OCI-M2 (cell line): Measurements from ENCODE around the gene CDH24.

ENCODE experiments used
- DNase-seq: peaks from one replicate; lab custom pipeline; 2025; ENCODE audit not compliant: unreplicated experiment; lab: John Stamatoyannopoulos, UW

Gene CDH24

GRCh38 chr14:23091294-23092225, 34.2 kb upstream of the CDH24 start:
- no peak for DNase-seq

DNA sequence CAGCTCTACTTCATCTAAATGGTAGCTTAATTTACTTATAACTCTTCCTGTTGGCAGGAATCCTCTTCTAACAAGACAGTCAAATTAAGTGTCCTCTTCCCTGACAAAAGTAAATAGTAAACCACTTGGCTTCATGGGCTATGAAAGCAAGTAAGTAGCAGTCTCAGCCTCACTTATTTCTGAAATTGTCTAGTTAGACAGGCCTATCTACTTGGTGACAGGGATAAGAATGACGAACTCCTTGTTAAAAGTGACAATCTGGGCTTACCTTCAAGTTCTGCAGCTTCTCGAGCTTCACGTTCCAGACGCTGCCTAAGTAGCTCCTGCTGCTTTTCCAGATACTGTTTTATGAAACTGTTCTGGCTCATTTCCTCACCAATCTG, 32.9 kb upstream of the CDH24 start:
- DNase-seq = no peak

GRCh38 chr14:23089498-23090253, 32.4 kb upstream of the CDH24 start:
- no peak for DNase-seq

- no peak for DNase-seq
These were observed 29.2 kb upstream of the CDH24 start for GRCh38 chr14:23086565-23086964.

GRCh38 chr14:23085458-23085857, 28.1 kb upstream of the CDH24 start:
- DNase-seq = no peak

GRCh38 chr14:23080474-23080873, 23.2 kb upstream of the CDH24 start:
- DNase-seq = no peak

GRCh38 chr14:23079716-23080115, 22.4 kb upstream of the CDH24 start:
- DNase-seq = no peak

- DNase-seq = no peak
These were observed 21.4 kb upstream of the CDH24 start for GRCh38 chr14:23078692-23079116.

DNA sequence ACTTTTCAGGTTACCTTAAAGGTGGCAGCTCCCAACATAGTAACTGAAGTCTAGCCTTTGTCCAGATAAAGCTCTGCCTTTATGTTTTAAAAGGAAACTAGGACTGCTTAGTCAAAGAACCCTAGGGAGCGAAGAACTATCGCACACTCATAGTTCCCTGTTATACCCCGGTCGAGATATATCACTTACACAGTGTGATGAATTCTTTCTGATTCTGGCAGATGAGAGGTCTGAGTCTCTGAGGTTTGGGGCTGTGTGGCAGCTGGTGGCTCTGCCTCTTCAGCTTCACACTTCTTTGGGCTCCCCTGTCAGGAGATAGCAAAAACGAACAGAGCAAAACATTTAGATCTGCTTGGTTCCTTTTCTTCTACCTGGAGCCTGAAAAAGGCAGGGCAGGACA, 20.6 kb upstream of the CDH24 start:
- DNase-seq = no peak

DNA sequence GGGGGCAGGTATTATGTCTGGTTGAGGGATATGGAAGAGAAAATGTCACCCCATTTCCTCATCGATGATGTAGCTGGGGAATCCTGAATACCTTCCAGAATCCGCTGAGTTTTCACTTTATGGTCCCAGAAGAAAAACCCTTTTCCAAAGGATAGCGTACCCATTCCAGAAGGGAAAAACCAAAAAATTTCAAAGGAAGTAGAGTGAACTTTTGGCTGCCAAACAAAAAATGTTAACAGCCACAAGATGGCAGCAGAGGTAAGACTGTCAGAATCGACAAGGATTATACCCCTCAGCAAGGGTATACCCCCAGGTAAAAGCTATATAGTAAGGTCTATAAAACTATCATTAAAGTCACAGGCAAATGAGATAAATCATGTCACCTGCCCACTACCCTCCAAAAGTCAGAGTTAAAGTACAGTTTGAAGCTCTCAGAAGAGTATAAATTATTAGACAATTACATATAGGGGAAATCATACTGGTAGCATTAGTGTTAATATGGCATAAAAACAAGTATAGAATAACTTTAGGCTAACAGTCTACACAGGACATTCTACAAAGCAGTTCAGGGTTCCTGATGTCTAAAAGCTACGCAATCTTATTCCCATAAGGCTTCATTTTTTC, 19.6 kb upstream of the CDH24 start:
- no peak for DNase-seq

DNA sequence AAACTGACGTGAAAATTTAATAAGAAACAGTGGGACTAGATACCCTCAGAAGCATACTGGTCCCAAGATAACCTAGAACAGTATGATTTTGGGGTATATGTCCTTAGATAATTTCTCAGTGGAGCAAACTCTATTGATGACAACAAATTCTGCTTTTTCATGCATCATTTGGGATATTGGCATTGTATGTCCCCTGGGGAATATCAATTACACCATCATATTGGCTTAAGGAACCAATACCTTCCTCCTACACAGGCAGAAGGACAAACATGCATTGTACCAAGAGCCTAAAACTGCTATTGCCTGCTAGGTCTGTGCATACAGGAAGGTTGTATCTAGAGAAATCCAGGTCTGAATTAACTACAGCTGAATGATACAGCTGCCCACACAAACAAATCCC, 17.6 kb upstream of the CDH24 start:
- DNase-seq = no peak

DNA sequence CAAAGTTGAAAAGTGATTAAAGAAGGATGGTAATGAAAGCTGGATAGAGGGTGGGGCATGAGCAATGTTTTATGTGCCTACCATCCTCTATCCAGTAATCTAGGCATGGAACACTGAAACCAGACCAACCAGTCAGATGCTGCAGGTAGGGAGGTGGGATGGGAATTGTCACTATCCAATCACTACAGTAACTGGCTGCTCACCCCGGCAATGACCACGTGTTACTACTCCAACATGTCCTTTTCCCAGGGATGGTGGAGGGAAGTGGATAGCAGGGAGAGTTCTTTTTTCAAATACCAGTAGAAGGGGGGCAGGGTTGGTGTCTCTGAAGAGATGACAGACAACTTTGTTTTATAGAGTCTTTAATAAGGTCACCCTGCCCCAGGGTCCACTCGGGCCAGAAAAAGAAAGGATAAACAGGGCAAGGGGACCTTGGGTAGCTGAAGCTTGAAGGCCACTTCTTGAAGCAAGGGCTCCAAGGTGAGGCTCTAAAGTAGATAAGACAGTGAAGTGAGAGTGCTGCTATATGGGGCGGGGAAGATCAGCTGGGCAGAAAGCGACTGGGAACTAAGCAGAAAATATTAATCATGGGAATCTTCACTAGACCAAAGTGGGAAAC, 14.7 kb upstream of the CDH24 start:
- no peak for DNase-seq

DNA sequence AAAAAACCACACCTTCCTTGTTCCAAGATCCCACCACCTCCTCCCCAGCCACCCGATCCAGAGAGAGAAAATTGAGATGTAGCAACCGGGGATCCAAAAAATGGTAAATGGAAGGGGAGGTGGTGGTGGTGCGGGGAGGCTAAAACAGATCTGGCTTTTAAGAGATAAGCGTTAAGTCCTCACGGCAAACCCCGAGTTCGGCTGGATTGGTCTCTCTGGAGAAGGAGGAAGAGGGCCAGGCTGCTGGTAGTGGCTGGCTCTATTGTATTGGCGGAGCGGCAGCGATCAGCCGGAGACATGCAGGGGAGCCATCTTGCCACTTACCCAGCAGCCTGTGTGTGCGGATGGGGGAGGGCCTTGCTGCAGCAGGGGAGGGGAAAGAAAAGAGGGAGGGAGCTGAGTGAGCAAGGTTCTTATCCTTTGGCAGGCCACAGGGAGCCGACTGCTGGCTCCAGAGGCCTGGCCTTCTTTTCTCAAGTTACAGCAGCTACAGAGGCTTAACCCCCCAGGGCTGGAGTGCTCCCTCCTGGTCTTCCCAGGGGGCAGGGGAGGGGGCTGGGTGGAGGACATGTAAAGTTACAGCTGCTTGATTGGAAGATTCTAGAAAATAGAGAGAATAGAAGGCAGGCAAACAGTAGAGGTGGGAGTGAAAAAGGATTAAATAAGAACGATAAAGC, 14.1 kb upstream of the CDH24 start:
- DNase-seq = no peak

DNA sequence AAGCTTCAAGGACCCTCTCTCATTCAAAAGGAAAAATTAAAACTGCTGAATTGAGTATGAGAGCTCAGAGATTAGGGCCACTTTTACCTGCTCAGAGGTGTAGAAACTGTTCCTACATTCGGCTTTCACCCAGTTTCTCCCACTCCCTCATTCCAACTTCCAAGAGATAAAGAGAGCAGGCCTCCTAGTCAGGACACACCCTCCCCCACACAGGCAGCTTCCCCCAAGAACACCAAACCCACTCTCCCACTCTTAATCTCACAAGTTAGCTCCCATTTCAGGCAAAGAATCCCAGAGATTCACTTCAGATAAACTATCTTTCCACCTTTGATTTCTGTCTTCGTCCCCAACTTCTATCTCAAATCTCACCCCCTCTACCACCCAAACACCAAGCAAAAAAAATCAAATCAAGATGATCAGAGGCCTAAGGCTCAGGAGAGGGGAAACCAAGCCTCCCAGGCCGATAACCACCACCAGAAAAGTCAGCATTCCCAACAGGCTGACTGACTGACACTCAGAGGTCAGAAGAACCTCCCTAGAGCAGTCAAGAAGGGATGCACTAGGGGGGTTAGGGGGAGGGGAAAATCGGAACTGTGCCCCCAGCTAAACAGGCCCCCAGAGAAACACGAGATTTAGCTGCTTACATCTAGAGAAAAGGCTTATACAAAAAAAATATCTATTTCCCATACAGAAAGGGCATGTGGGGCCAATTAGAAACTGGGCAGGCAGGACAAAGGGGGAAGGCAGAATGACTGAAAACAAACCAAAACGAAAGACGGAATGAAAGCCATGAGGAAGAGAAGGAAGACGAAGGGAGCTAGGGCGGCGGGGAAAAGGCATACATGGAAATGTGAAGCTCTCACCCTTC, 13.2 kb upstream of the CDH24 start:
- no peak for DNase-seq

- no peak for DNase-seq
These were observed 12.1 kb upstream of the CDH24 start for GRCh38 chr14:23069413-23069806.

DNA sequence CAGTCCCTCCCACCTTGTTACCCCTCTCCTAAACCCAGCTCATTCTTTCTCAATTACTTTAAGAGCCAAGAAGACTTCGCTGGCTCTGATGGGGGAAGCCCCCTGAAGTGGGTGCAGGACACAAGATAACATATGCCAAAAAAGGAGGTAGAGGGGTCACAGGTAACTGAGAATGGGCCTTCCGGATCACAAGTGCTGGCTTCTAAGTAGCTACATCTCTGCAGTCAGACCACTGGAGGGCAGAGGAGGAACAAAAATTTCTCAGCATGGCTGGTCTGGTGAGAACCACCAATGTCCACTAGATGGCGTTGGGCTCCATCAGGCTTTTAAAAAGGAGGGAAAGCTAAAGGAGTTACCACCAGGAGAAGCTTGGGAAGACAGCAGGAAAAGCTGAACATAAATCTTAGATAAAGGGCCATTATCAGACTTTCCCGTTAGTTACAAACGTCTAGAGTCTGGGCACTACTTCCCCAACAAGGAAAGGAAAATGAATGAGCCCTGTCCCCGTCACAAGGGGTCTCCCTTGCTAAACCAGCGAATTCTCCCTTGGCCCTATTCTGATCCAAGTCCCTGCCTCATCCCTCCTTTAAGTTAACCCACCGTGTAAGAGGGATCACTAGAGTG, 11.6 kb upstream of the CDH24 start:
- no peak for DNase-seq

GRCh38 chr14:23067847-23068788, 10.8 kb upstream of the CDH24 start:
- DNase-seq = no peak
